Spinal cord (tissue), 10 donors: ENCODE data around the gene ARHGAP26. TPM values are rescaled to one million over a fixed set of nuclear protein-coding genes. Genes with fewer than 3 reads are reported as not detected.
"Not testable (repeated sequence)": the region's sequence is repeated elsewhere in the genome, so short reads cannot be mapped to it uniquely, and the experiment has no call there.

Experiments
- DNase-seq, 6 donors: peaks; one replicate each; pipeline versions ENCODE4 v3.0.0 to v3.0.0-alpha.2; 2013 to 2015; ENCODE audit warnings: low spot score in 6 of 6, low read depth in 4 of 6
- H3K27ac ChIP-seq: one replicate; pipeline ENCODE4 v1.5.1; 2013; ENCODE audit warnings: low read depth, low read length, control low read depth
- H3K27me3 ChIP-seq: one replicate; pipeline ENCODE4 v1.6.1; 2013; ENCODE audit warnings: low read length; ENCODE audit not compliant: control insufficient read depth, insufficient read depth
- H3K36me3 ChIP-seq: one replicate; pipeline ENCODE4 v1.6.1; 2013; ENCODE audit warnings: low read length; ENCODE audit not compliant: control insufficient read depth, insufficient read depth
- H3K4me1 ChIP-seq: one replicate; pipeline ENCODE4 v1.6.1; 2013; ENCODE audit warnings: low read length; ENCODE audit not compliant: control insufficient read depth, insufficient read depth
- H3K4me3 ChIP-seq: one replicate; pipeline ENCODE4 v1.5.1; 2013; ENCODE audit warnings: low read depth, low read length, control low read depth
- H3K9me3 ChIP-seq: one replicate; pipeline ENCODE4 v1.6.1; 2013; ENCODE audit warnings: low read length; ENCODE audit not compliant: control insufficient read depth, insufficient read depth
- WGBS: methylation state at CpG from one replicate; pipeline ENCODE4 v1.1.5; 2013; ENCODE audit warnings: missing lambda C conversion rate; ENCODE audit not compliant: insufficient coverage; 5-methylcytosine and 5-hydroxymethylcytosine counted together
- polyA plus RNA-seq, 2 donors: library from polyadenylated mRNA; unstranded; fragments of 120-200 nt; gene quantifications; one replicate each; pipeline ENCODE4 v1.2.1, GENCODE V29; 2013; ENCODE audit not compliant: insufficient read length in 2 of 2
- total RNA-seq, 2 donors: library from RNA; depleted of rRNA in 1 of 2; stranded (reverse); fragments of 120-200 nt in 1 of 2; fragments of >200 nt in 1 of 2; gene quantifications; one replicate each; pipeline versions ENCODE4 v1.2.3 to v1.2.4, GENCODE V29; 2013 to 2014
- donor health status: healthy.

Gene ARHGAP26
- total and polyA plus RNA-seq, 4 donors: 21.9 to 39.7 (median 22.4) TPM

DNA sequence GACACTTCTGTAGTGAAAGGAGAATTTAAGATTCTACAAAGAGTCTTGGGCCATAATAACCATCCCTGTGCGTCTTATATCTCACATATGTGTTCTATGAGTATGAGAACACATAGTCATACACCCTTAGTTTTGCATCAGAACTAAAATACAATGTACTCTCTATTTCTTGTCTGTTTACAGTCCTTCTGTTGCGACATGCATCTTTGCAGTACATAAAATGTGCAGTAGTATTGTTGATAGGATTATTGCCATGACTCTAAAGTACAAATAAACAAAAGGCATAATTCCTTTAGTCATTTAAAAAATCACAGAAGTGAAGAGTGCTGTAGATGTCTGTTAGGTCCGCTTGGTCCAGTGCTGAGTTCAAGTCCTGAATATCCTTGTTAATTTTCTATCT, 431.4 kb downstream of the ARHGAP26 start:
- Histone ChIP-seq H3K36me3 (no peaks in the 10 kb centered on the region), H3K27me3 (no peaks in the 10 kb centered on the region), H3K4me1 (no peaks in the 10 kb centered on the region), H3K9me3 (peaks cover 2% of the 10 kb centered on the region), H3K27ac (no peak overlapping the region), H3K4me3 (no peak overlapping the region)
- no CpG with 5 or more reads among the region's 3 CpGs for WGBS
- no peak for DNase-seq

DNA sequence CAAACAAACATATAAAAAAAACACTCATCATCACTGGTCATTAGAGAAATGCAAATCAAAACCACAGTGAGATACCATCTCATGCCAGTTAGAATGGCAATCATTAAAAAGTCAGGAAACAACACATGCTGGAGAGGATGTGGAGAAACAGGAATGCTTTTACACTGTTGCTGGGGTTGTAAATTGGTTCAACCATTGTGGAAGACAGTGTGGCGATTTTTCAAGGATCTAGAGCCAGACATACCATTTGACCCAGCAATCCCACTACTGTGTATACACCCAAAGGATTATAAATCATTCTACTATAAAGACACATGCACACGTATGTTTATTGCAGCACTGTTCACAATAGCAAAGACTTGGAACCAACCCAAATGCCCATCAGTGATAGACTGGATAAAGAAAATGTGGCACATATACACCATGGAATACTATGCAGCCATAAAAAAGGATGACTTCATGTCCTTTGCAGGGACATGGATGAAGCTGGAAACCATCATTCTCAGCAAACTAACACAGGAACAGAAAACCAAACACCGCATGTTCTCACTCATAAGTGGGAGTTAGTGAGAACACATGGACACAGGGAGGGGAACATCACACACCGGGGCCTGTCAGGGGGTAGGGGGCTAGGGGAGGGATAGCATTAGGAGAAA, 433.3 kb downstream of the ARHGAP26 start:
- H3K9me3 ChIP-seq, H3K27me3 ChIP-seq, DNase-seq, H3K4me3 ChIP-seq, H3K36me3 ChIP-seq, H3K27ac ChIP-seq, H3K4me1 ChIP-seq: not testable (repeated sequence)
- no CpG with 5 or more reads among the region's 4 CpGs for WGBS

- 90% methylated on average over 2 of the region's 7 CpGs for WGBS
- DNase-seq: no peak
- H3K4me3 ChIP-seq: no peak overlapping the region
- H3K27ac ChIP-seq: no peak overlapping the region
- no peaks in the 10 kb centered on the region for H3K27me3 ChIP-seq
- peaks cover 2% of the 10 kb centered on the region for H3K9me3 ChIP-seq
- no peaks in the 10 kb centered on the region for H3K36me3 ChIP-seq
- peaks cover 6% of the 10 kb centered on the region for H3K4me1 ChIP-seq
These were observed 434.5 kb downstream of the ARHGAP26 start for GRCh38 chr5:143204474-143205246.

GRCh38 chr5:143205386-143205785, 435.2 kb downstream of the ARHGAP26 start:
- Histone ChIP-seq H3K9me3 (peaks cover 2% of the 10 kb centered on the region), H3K4me1 (peaks cover 6% of the 10 kb centered on the region), H3K27me3 (no peaks in the 10 kb centered on the region), H3K36me3 (no peaks in the 10 kb centered on the region), H3K27ac (no peak overlapping the region), H3K4me3 (no peak overlapping the region)
- no peak for DNase-seq
- WGBS: 93% methylated on average over 1 of the region's 3 CpGs

DNA sequence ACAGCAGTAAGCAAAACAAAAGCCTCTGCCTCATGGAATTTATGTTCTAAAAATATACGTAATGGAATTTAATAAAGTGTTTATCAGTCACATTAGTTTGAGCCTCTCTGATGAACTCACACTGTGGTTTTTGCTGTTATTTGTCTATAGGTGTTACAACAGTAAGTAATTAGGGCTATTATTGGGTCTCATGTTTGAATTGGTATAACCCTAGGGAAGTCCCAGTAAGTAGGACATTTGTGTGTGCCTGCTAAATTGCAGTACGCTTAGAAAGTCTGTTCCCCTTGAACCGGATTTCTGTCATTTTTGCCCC, 435.7 kb downstream of the ARHGAP26 start:
- Histone ChIP-seq H3K9me3 (peaks cover 2% of the 10 kb centered on the region), H3K4me3 (no peak overlapping the region), H3K36me3 (no peaks in the 10 kb centered on the region), H3K4me1 (peaks cover 6% of the 10 kb centered on the region), H3K27me3 (no peaks in the 10 kb centered on the region), H3K27ac (no peak overlapping the region)
- no peak for DNase-seq
- 80% methylated on average over 2 of the region's 3 CpGs for WGBS

DNA sequence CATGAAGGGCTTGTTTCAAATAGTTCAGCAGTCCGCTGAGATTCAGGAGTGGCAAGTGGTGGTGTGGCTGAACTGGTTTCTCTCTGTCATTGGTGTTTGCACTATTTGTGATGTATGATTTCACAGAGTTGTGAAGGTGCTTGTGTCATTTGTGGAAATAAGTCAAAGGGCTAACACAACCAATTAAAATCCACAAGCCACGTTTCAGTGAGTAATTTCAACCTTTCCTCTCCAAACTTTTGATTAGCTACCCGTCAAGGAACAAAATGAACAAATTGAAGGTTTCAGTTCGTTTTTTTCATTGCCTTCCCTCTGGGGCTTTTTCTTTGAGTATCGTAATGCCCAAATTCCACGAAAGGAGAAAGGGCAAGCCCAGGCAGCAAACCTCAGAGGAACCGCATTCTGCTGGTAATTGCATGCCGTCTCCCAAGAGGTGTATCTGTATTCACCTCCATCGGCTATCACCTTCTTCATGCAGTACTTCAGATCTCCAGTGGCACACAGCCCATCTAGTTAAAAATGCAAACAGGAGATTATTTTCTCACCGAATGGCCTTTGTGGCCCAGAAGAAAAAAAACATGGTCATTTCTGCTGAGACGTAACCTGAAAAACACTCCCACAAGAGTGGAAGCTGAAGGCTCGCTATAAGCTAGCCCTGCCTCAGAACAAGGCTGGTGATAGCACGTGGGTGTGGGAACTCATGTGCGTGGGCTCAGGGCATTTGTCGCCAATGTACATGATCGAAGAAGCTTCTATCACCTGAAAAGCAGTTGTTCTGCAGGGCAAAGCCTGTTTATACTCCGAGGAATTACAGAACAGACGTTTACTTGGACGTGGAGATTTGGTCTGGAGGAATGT, 436.2 kb downstream of the ARHGAP26 start:
- Histone ChIP-seq H3K36me3 (no peaks in the 10 kb centered on the region), H3K4me3 (no peak overlapping the region), H3K27me3 (no peaks in the 10 kb centered on the region), H3K9me3 (peaks cover 2% of the 10 kb centered on the region), H3K4me1 (peaks cover 6% of the 10 kb centered on the region), H3K27ac (no peak overlapping the region)
- DNase-seq: no peak
- WGBS: 94% methylated on average over 18 of the region's 19 CpGs

- no peak overlapping the region for H3K27ac ChIP-seq
- H3K4me1 ChIP-seq: peaks cover 6% of the 10 kb centered on the region
- H3K36me3 ChIP-seq: no peaks in the 10 kb centered on the region
- H3K4me3 ChIP-seq: no peak overlapping the region
- H3K27me3 ChIP-seq: no peaks in the 10 kb centered on the region
- DNase-seq: no peak
- 95% methylated on average over 13 of the region's 13 CpGs for WGBS
- H3K9me3 ChIP-seq: peaks cover 2% of the 10 kb centered on the region
These were observed 436.9 kb downstream of the ARHGAP26 start for GRCh38 chr5:143207058-143207457.

GRCh38 chr5:143207563-143208364, 437.6 kb downstream of the ARHGAP26 start:
- H3K27me3 ChIP-seq: no peaks in the 10 kb centered on the region
- peaks cover 6% of the 10 kb centered on the region for H3K4me1 ChIP-seq
- H3K36me3 ChIP-seq: no peaks in the 10 kb centered on the region
- H3K4me3 ChIP-seq: no peak overlapping the region
- DNase-seq: no peak
- peak overlapping the region; percentile 6 for H3K27ac ChIP-seq
- 63% methylated on average over 12 of the region's 13 CpGs for WGBS
- H3K9me3 ChIP-seq: no peaks in the 10 kb centered on the region

GRCh38 chr5:143208365-143208641, 438.1 kb downstream of the ARHGAP26 start:
- no CpG with 5 or more reads among the region's 2 CpGs for WGBS
- DNase-seq: no peak
- Histone ChIP-seq H3K27me3 (no peaks in the 10 kb centered on the region), H3K4me3 (no peak overlapping the region), H3K27ac (peak overlapping the region; percentile 0), H3K36me3 (no peaks in the 10 kb centered on the region), H3K4me1 (peaks cover 7% of the 10 kb centered on the region), H3K9me3 (no peaks in the 10 kb centered on the region)
